Keratinocyte (primary cell): ENCODE measurements around the gene UCN2.

Experiments used
- EZH2 ChIP-seq: IDR thresholded peaks from one replicate; pipeline ENCODE4 v1.6.1; 2012; ENCODE audit warnings: inconsistent platforms, mild to moderate bottlenecking, low read length, moderate library complexity
- TF ChIP-seq, protein P1 (sequence below), 3 experiments: IDR thresholded peaks in 1 of 3; conservative IDR thresholded peaks in 1 of 3; optimal IDR thresholded peaks in 1 of 3; 2 replicates in 2 of 3; 3 replicates in 1 of 3; pipeline versions ENCODE3 to v1.5.1; 2011; ENCODE audit warnings: low read length in 3 of 3, mild to moderate bottlenecking in 3 of 3, moderate library complexity in 2 of 3, control low read depth in 1 of 3, inconsistent platforms in 1 of 3; ENCODE audit not compliant: insufficient read depth in 2 of 3; ENCODE audit errors: extremely low read depth in 1 of 3

- no peak for TF ChIP-seq EZH2
- TF ChIP-seq, protein P1, sequence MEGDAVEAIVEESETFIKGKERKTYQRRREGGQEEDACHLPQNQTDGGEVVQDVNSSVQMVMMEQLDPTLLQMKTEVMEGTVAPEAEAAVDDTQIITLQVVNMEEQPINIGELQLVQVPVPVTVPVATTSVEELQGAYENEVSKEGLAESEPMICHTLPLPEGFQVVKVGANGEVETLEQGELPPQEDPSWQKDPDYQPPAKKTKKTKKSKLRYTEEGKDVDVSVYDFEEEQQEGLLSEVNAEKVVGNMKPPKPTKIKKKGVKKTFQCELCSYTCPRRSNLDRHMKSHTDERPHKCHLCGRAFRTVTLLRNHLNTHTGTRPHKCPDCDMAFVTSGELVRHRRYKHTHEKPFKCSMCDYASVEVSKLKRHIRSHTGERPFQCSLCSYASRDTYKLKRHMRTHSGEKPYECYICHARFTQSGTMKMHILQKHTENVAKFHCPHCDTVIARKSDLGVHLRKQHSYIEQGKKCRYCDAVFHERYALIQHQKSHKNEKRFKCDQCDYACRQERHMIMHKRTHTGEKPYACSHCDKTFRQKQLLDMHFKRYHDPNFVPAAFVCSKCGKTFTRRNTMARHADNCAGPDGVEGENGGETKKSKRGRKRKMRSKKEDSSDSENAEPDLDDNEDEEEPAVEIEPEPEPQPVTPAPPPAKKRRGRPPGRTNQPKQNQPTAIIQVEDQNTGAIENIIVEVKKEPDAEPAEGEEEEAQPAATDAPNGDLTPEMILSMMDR (optimal IDR thresholded peaks at IDR 0.05 in 1 of 3, IDR thresholded peaks at IDR 0.05 in 1 of 3, conservative IDR thresholded peaks at IDR 0.05 in 1 of 3; ENCODE audit: extremely low read depth in 1 of 3, insufficient read depth in 2 of 3, low read length in 3 of 3): no peak
Observed at GRCh38 chr3:48553886-48554845, 9.4 kb downstream of the UCN2 start.
